HS-5 (cell line): ENCODE data around the gene OPTC.
"Not testable (repeated sequence)": the region's sequence is repeated elsewhere in the genome, so short reads cannot be mapped to it uniquely, and the experiment has no call there.

Experiments
- DNase-seq: peaks from one replicate; pipeline ENCODE4 v3.0.0-alpha.2; 2012; ENCODE audit warnings: low read depth

The OPTC gene

GRCh38 chr1:203517426-203518110, 23.6 kb downstream of the OPTC start:
- no peak for DNase-seq

- not testable (repeated sequence) for DNase-seq
Measured at GRCh38 chr1:203518139-203518538, 24.2 kb downstream of the OPTC start.

- DNase-seq = no peak
Measured at GRCh38 chr1:203518541-203518940, 24.6 kb downstream of the OPTC start.

- DNase-seq = no peak
Measured at GRCh38 chr1:203519053-203519840, 25.3 kb downstream of the OPTC start.

GRCh38 chr1:203519896-203520295, 25.9 kb downstream of the OPTC start:
- no peak for DNase-seq

GRCh38 chr1:203520315-203520714, 26.4 kb downstream of the OPTC start:
- no peak for DNase-seq

- no peak for DNase-seq
Measured at GRCh38 chr1:203521074-203521794, 27.3 kb downstream of the OPTC start.

- DNase-seq = no peak
Measured at GRCh38 chr1:203521812-203522211, 27.9 kb downstream of the OPTC start.

GRCh38 chr1:203522237-203522636, 28.3 kb downstream of the OPTC start:
- DNase-seq = no peak

- DNase-seq = no peak
Measured at GRCh38 chr1:203523667-203524066, 29.7 kb downstream of the OPTC start.

- DNase-seq = no peak
Measured at GRCh38 chr1:203524152-203524551, 30.2 kb downstream of the OPTC start.

GRCh38 chr1:203524824-203525223, 30.9 kb downstream of the OPTC start:
- no peak for DNase-seq

GRCh38 chr1:203525685-203526084, 31.7 kb downstream of the OPTC start:
- no peak for DNase-seq

- DNase-seq = no peak
Measured at GRCh38 chr1:203526130-203526529, 32.2 kb downstream of the OPTC start.

GRCh38 chr1:203526572-203526971, 32.6 kb downstream of the OPTC start:
- no peak for DNase-seq

GRCh38 chr1:203527013-203527412, 33.1 kb downstream of the OPTC start:
- no peak for DNase-seq

- no peak for DNase-seq
Measured at GRCh38 chr1:203528063-203528462, 34.1 kb downstream of the OPTC start.

- no peak for DNase-seq
Measured at GRCh38 chr1:203528976-203529835, 35.3 kb downstream of the OPTC start.

GRCh38 chr1:203531063-203531462, 37.1 kb downstream of the OPTC start:
- DNase-seq = no peak

GRCh38 chr1:203534012-203534411, 40.1 kb downstream of the OPTC start:
- DNase-seq = no peak

- DNase-seq = peak; percentile 94
Measured at GRCh38 chr1:203534526-203534925, 40.6 kb downstream of the OPTC start.

- no peak for DNase-seq
Measured at GRCh38 chr1:203536575-203536974, 42.6 kb downstream of the OPTC start.
